H1 (cell line): Measurements from ENCODE around the gene JMJD8.

ENCODE experiments used
- FOSL1 ChIP-seq: IDR thresholded peaks from 2 replicates; pipeline ENCODE4 v1.6.1; 2011; ENCODE audit warnings: mild to moderate bottlenecking, low read depth, low read length, moderate library complexity; ENCODE audit not compliant: insufficient read depth
- MAFK ChIP-seq: IDR thresholded peaks from 2 replicates; pipeline ENCODE4 v1.6.1; 2012; ENCODE audit warnings: low read depth, mild to moderate bottlenecking, improper control_type of control experiment, low read length
- RNF2 ChIP-seq: fragments of 200-900, 300-1000 bp; sonication (generic); IDR thresholded peaks from 2 replicates; pipeline ENCODE4 v1.7.1; 2016; ENCODE audit warnings: borderline replicate concordance, low read depth, mild to moderate bottlenecking, antibody characterized with exemption, low read length; ENCODE audit not compliant: poor library complexity, severe bottlenecking; ENCODE audit errors: missing control alignments
- TF ChIP-seq, protein P1 (sequence below), 3 experiments: IDR thresholded peaks; 1 replicate in 2 of 3; 2 replicates in 1 of 3; pipeline versions ENCODE4 v1.5.1 to v1.6.1; 2011; ENCODE audit warnings: low read length in 3 of 3, mild to moderate bottlenecking in 3 of 3, inconsistent platforms in 2 of 3, low read depth in 1 of 3, moderate library complexity in 1 of 3; ENCODE audit not compliant: insufficient read depth in 1 of 3; ENCODE audit errors: control extremely low read depth in 1 of 3

DNA sequence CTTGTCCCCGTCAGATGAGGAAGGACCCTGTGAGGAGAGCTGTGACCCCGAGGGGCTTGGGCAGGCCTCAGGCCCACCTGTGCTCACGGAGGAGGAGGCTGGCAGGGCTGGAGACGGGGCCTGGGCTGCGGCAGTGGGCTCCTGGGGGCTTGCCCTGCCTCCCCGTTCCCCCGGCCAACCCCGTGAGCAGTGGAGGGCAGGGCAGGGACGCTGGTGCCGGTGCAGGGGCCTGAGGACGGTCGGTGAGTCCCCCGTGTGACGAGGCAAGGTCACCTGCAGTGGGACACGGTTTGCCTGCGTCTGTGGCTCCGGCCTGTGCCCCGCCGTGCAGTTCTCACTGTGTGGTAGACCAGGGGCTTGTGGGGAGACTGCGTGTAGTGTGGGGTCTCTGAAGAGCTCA is 24.5 kb downstream of the JMJD8 start:
- no peak for TF ChIP-seq FOSL1
- no peak for TF ChIP-seq RNF2
- TF ChIP-seq, protein P1, sequence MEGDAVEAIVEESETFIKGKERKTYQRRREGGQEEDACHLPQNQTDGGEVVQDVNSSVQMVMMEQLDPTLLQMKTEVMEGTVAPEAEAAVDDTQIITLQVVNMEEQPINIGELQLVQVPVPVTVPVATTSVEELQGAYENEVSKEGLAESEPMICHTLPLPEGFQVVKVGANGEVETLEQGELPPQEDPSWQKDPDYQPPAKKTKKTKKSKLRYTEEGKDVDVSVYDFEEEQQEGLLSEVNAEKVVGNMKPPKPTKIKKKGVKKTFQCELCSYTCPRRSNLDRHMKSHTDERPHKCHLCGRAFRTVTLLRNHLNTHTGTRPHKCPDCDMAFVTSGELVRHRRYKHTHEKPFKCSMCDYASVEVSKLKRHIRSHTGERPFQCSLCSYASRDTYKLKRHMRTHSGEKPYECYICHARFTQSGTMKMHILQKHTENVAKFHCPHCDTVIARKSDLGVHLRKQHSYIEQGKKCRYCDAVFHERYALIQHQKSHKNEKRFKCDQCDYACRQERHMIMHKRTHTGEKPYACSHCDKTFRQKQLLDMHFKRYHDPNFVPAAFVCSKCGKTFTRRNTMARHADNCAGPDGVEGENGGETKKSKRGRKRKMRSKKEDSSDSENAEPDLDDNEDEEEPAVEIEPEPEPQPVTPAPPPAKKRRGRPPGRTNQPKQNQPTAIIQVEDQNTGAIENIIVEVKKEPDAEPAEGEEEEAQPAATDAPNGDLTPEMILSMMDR (IDR thresholded peaks at IDR 0.05; ENCODE audit: control extremely low read depth in 1 of 3, insufficient read depth in 1 of 3, low read depth in 1 of 3, low read length in 3 of 3), result no peak
- TF ChIP-seq MAFK, result no peak
